Common myeloid progenitor, CD34-positive (primary cell): ENCODE data around the gene ESYT1.

Source experiments
- CTCF ChIA-PET: fragments of 350-600 bp; sonication (Branson Sonifier 250); formaldehyde crosslinking; loops from one replicate; lab custom pipeline; 2021; ENCODE audit warnings: antibody characterized with exemption; lab: Charles Lee
- POLR2A ChIA-PET: fragments of 350-600 bp; sonication (Branson Sonifier 250); formaldehyde crosslinking; loops from one replicate; lab custom pipeline; 2021; ENCODE audit warnings: antibody characterized with exemption; lab: Charles Lee
- DNase-seq, 3 donors: peaks; one replicate each; pipeline versions ENCODE4 v3.0.0 to v3.0.0-alpha.2; 2013
- H3K27ac ChIP-seq, 2 experiments: 1 replicate in 1 of 2; 2 replicates in 1 of 2; pipeline ENCODE4 v1.7.0; 2013; ENCODE audit warnings: inconsistent platforms in 2 of 2, low read length in 2 of 2, mild to moderate bottlenecking in 2 of 2, low read depth in 1 of 2, moderate library complexity in 1 of 2; ENCODE audit not compliant: severe bottlenecking in 2 of 2, insufficient read depth in 1 of 2, poor library complexity in 1 of 2
- H3K27me3 ChIP-seq, 5 experiments: replicated peaks in 2 of 5; 1 replicate in 3 of 5; 2 replicates in 2 of 5; pipeline versions ENCODE4 v1.6.1 to v1.7.0; 2013; ENCODE audit warnings: low read length in 4 of 5, mild to moderate bottlenecking in 2 of 5, moderate library complexity in 2 of 5, inconsistent platforms in 1 of 5; ENCODE audit not compliant: insufficient read depth in 5 of 5, control insufficient read depth in 4 of 5
- H3K36me3 ChIP-seq, 4 experiments: 1 replicate in 2 of 4; 2 replicates in 2 of 4; pipeline versions ENCODE4 v1.6.1 to v1.7.0; 2013; ENCODE audit warnings: low read length in 3 of 4, control low read depth in 1 of 4, mild to moderate bottlenecking in 1 of 4; ENCODE audit not compliant: control insufficient read depth in 4 of 4, insufficient read depth in 4 of 4
- H3K4me1 ChIP-seq, 4 experiments: 1 replicate in 3 of 4; 2 replicates in 1 of 4; pipeline versions ENCODE4 v1.6.1 to v1.7.1; 2013; ENCODE audit warnings: low read length in 3 of 4, mild to moderate bottlenecking in 3 of 4, control low read depth in 1 of 4, inconsistent platforms in 1 of 4, moderate library complexity in 1 of 4; ENCODE audit not compliant: control insufficient read depth in 4 of 4, insufficient read depth in 4 of 4; ENCODE audit errors: control extremely low read depth in 1 of 4
- H3K4me3 ChIP-seq, 7 experiments: 1 replicate in 4 of 7; 2 replicates in 3 of 7; pipeline versions ENCODE4 v1.5.1 to v1.7.0; 2013; ENCODE audit warnings: mild to moderate bottlenecking in 7 of 7, low read length in 6 of 7, moderate library complexity in 6 of 7, inconsistent platforms in 2 of 7, low read depth in 2 of 7, control low read depth in 1 of 7; ENCODE audit not compliant: insufficient read depth in 4 of 7, control insufficient read depth in 1 of 7; ENCODE audit errors: extremely low read depth in 1 of 7
- H3K9me3 ChIP-seq, 5 experiments: 1 replicate in 4 of 5; 2 replicates in 1 of 5; pipeline versions ENCODE4 v1.6.1 to v1.7.1; 2013; ENCODE audit warnings: low read length in 4 of 5, mild to moderate bottlenecking in 2 of 5, inconsistent platforms in 1 of 5, low read depth in 1 of 5, moderate library complexity in 1 of 5; ENCODE audit not compliant: control insufficient read depth in 4 of 5, insufficient read depth in 2 of 5; ENCODE audit errors: control extremely low read depth in 1 of 5
- WGBS: methylation state at CpG from one replicate; pipeline ENCODE4 v1.1.5; 2013; ENCODE audit not compliant: insufficient coverage; 5-methylcytosine and 5-hydroxymethylcytosine counted together

ESYT1 gene

DNA sequence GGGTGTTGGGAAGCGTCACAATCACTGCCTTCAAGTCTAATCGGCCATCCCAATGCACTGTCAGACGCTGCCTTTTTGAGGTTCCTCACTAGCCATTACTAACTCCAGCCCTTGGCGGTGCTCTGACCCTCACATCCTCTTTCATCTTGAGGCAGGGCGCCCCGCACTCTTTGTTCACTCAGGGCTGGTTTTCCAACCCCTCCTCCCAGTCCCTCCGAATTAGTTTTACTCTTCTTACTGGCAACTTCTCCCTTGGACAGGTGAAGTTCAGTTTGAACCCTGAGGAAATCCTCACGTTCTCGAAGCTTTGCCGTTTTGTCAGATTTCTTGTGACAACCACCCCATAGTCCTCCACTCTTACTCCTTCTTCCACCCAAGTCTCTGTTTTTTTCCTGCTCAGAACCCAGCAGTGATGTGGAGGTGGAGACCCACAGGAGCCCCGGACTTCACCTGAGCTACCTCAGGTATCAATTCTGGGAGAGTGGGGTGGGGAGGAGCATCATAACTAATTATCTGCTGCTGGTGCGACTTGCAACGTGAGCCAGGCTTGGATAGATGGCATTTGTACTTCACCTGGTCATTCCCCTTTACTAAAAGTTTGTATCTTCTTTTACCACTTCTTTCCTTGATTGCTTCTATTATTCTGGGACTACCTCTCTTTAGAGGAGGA lies 9.2 kb upstream of the ESYT1 start:
- H3K36me3 ChIP-seq, result peaks cover 2 to 39% (median 19%) of the 10 kb centered on the region in 4 experiments
- H3K27ac ChIP-seq, result peak overlapping the region; percentile 59 to 94
- ChIA-PET POLR2A (interaction anchor here (0.6 to 4.4 kb wide), 8 partner anchors 9 to 234 kb away, joined by 3 to 35 read pairs (median 6); partner anchors contain the start of genes ESYT1, PA2G4 and SMARCC2), CTCF (interaction anchor here (0.7 to 12.4 kb wide), 24 partner anchors 9 to 345 kb away, joined by 3 to 198 read pairs (median 4); partner anchors contain the start of genes CS, ESYT1, MYL6B and PA2G4)
- peak overlapping the region; percentile 74 to 100 (median 90) for H3K4me3 ChIP-seq
- WGBS, result 1% methylated on average over 9 of the region's 13 CpGs
- no peaks in the 10 kb centered on the region for H3K27me3 ChIP-seq
- DNase-seq, result no peak
- H3K4me1 ChIP-seq, result peaks cover 13 to 36% (median 23%) of the 10 kb centered on the region in 4 experiments
- no peaks in the 10 kb centered on the region for H3K9me3 ChIP-seq

DNA sequence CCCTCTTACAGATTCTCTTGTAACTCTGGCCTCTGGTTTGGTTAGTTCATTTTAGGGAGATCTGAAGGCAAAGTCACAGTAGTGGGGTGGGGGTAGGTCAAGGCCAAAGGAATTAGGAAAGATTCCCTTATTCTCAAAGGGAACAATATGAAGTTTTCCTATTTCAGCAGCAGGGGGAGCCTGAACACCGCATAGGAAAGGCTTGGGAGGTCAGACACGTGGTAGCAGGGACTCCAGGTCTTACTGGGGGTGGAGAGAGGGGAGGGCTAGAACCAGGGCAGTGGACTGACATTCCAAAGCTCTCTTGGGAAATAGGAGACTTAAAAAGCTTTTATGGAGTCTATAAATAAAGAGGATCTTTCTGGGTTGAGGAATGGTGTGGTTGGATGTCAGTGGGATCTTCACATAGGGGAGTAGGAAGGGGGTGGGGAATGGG lies 8.7 kb upstream of the ESYT1 start:
- H3K4me3 ChIP-seq, result peak overlapping the region in 6 of 7 experiments; percentile 34 to 100 (median 90)
- peaks cover 2 to 37% (median 19%) of the 10 kb centered on the region in 4 experiments for H3K36me3 ChIP-seq
- DNase-seq, result peak; percentile 80 to 86 (median 84)
- peak overlapping the region in 1 of 2 experiments; percentile 94 for H3K27ac ChIP-seq
- POLR2A ChIA-PET, result interaction anchor here (1.7 kb wide), 1 partner anchor 70 kb away, joined by 13 read pairs; the partner anchor contains the start of gene SMARCC2
- 0% methylated on average over 2 of the region's 2 CpGs for WGBS
- CTCF ChIA-PET, result interaction anchor here (0.8 to 12.4 kb wide), 25 partner anchors 9 to 345 kb away, joined by 3 to 198 read pairs (median 5); partner anchors contain the start of genes ANKRD52, ESYT1, RNF41 and SMARCC2
- no peaks in the 10 kb centered on the region for H3K27me3 ChIP-seq
- peaks cover 13 to 42% (median 27%) of the 10 kb centered on the region in 4 experiments for H3K4me1 ChIP-seq
- no peaks in the 10 kb centered on the region for H3K9me3 ChIP-seq

DNA sequence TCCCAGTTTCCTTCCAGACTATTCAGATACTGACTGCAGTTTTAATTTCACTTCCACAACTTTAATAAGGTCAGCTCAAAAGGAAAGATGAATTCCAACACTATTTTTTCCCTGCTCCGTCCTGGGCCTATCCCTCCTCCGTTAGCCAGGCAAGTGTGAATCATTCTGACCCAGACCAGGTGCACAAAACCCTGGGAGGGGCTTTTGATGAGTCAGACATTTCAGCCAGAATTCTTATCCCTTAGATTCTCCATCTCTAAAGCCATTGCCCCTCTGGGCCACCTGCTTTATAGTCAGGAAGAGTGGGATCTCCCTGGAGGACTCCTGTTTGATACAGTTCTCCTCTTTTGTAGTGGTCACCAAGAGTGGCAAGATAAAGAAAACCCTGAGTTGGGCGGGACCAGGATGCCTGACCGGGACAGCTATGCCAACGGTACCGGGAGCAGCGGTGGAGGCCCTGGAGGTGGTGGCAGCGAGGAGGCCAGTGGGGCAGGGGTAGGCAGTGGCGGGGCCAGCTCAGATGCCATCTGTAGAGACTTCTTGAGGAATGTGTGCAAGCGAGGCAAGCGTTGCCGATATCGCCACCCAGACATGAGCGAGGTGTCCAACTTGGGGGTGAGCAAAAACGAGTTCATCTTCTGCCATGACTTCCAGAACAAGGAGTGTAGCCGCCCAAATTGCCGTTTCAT lies 7.8 kb upstream of the ESYT1 start:
- CTCF ChIA-PET, result interaction anchor here (0.6 to 12.4 kb wide), 27 partner anchors 8 to 344 kb away, joined by 3 to 198 read pairs (median 4); partner anchors contain the start of genes ANKRD52, ESYT1, RNF41 and SMARCC2
- Histone ChIP-seq H3K27me3 (no peaks in the 10 kb centered on the region), H3K4me1 (peaks cover 18 to 50% (median 36%) of the 10 kb centered on the region in 4 experiments), H3K27ac (peak overlapping the region in 1 of 2 experiments; percentile 94), H3K4me3 (no peak overlapping the region), H3K9me3 (no peaks in the 10 kb centered on the region), H3K36me3 (peaks cover 2 to 36% (median 19%) of the 10 kb centered on the region in 4 experiments)
- 97% methylated on average over 17 of the region's 17 CpGs for WGBS
- POLR2A ChIA-PET, result no interaction called here
- no peak for DNase-seq

DNA sequence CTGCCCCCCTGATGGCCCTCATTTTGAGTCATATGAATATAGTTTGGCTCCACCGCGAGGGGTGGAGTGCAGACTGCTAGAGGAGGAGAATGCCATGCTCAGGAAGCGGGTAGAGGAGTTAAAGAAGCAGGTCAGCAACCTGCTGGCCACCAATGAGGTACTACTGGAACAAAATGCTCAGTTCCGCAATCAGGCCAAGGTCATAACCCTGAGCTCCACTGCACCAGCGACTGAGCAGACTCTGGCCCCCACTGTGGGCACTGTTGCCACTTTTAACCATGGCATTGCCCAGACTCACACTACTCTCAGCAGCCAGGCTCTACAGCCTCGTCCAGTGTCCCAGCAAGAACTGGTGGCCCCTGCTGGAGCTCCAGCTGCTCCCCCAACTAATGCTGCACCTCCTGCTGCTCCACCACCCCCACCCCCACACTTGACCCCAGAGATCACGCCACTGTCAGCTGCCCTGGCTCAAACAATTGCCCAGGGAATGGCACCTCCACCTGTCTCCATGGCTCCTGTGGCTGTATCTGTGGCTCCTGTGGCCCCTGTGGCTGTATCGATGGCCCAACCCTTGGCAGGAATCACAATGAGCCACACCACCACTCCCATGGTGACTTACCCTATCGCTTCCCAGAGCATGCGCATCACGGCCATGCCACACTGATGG lies 6.7 kb upstream of the ESYT1 start:
- DNase-seq, result no peak
- peaks cover 22 to 56% (median 45%) of the 10 kb centered on the region in 4 experiments for H3K4me1 ChIP-seq
- WGBS, result 98% methylated on average over 10 of the region's 11 CpGs
- H3K36me3 ChIP-seq, result peaks cover 2 to 36% (median 19%) of the 10 kb centered on the region in 4 experiments
- ChIA-PET CTCF (interaction anchor here (1.0 to 12.4 kb wide), 6 partner anchors 7 to 137 kb away, joined by 3 to 198 read pairs (median 4); partner anchors contain the start of genes ANKRD52, ESYT1 and SMARCC2), POLR2A (no interaction called here)
- H3K9me3 ChIP-seq, result no peaks in the 10 kb centered on the region
- no peaks in the 10 kb centered on the region for H3K27me3 ChIP-seq
- H3K4me3 ChIP-seq, result no peak overlapping the region
- H3K27ac ChIP-seq, result no peak overlapping the region

DNA sequence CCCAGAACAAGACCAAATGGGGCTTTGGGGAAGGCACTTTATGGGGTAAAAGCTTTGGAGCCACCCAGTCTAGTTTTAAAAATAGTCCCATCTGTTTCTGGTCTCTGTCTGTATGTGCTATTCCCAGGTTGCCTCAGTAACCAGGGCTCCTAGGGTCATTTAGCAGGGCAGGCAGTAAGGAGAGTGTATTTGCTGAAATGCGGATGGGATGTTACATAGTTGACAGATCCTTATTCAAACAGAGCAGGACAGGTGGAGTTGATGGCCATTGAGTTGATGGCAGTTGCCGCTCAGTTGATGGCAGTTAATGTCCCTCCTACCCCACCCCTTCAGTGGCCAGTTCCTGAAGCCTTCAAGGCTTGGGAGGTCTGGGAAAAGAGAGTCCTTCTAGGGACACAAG lies 5.4 kb upstream of the ESYT1 start:
- ChIA-PET POLR2A (no interaction called here), CTCF (interaction anchor here (0.6 to 12.4 kb wide), 4 partner anchors 18 to 86 kb away, joined by 3 to 198 read pairs (median 48); partner anchors contain the start of genes MYL6 and SMARCC2)
- H3K9me3 ChIP-seq, result no peaks in the 10 kb centered on the region
- no peak overlapping the region for H3K4me3 ChIP-seq
- 100% methylated on average over 2 of the region's 2 CpGs for WGBS
- DNase-seq, result no peak
- H3K27ac ChIP-seq, result no peak overlapping the region
- no peaks in the 10 kb centered on the region for H3K27me3 ChIP-seq
- peaks cover 34 to 63% (median 56%) of the 10 kb centered on the region in 4 experiments for H3K4me1 ChIP-seq
- peaks cover 2 to 32% (median 19%) of the 10 kb centered on the region in 4 experiments for H3K36me3 ChIP-seq

DNA sequence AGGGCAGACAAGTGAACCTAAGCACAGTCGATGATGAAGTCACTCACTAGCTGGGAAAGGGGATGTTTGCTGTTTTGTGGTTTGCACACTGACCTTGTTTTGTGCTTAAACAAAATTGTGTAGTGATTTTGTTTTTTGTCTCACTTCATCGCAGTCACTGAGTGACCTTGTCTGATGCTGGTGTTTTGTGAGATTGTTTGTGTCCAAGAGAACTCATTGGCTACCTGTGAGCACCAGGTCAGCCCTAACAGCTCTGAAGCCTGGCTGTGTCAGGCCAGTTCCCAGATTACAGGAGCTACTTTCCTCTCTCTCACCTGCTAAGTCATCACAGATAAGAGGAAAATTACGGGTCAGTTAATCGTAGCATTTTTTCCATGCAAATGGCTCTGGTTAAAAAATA lies 3.9 kb upstream of the ESYT1 start:
- ChIA-PET CTCF (interaction anchor here (0.6 to 12.4 kb wide), 14 partner anchors 10 to 139 kb away, joined by 3 to 198 read pairs (median 4); partner anchors contain the start of genes ANKRD52, MYL6 and SMARCC2), POLR2A (no interaction called here)
- Histone ChIP-seq H3K27ac (peak overlapping the region in 1 of 2 experiments; percentile 91), H3K36me3 (peaks cover 2 to 31% (median 19%) of the 10 kb centered on the region in 4 experiments), H3K4me3 (no peak overlapping the region), H3K27me3 (no peaks in the 10 kb centered on the region), H3K9me3 (no peaks in the 10 kb centered on the region), H3K4me1 (peaks cover 27 to 60% (median 55%) of the 10 kb centered on the region in 4 experiments)
- WGBS, result 79% methylated on average over 2 of the region's 4 CpGs
- DNase-seq, result no peak
